GM21528 (cell line): Measurements from ENCODE around the gene GNAI1.
"Not testable (repeated sequence)": the region's sequence is repeated elsewhere in the genome, so short reads cannot be mapped to it uniquely, and the experiment has no call there.

ENCODE experiments used
- ATAC-seq: cut with Tn5 transposase; IDR thresholded peaks from one replicate; pipeline ENCODE4 v1.9.1; 2021; ENCODE audit warnings: mild to moderate bottlenecking, moderate library complexity; ENCODE audit not compliant: unreplicated experiment, low FRiP score

GNAI1 gene

GRCh38 chr7:80154656-80155333 is 20.2 kb downstream of the GNAI1 start:
- ATAC-seq = no peak

DNA sequence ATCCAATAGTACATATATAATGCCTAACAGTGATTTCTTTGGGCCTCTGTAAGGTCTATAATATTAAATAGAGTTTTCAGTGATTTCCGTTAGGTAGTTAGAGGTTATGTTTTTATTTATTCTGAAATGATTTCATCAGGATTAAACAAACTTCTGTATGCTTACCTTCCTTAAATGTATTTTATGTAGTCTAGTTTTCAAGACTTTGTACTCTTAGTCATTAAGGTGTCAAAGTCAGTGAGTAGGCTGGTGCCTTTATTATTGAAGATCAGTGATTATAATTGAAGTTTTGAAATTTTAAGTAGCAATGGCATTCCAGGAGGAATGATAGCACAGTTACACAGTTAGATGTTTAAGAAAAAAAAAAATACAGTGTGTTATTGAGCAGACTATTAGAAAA is 20.7 kb downstream of the GNAI1 start:
- ATAC-seq = no peak

DNA sequence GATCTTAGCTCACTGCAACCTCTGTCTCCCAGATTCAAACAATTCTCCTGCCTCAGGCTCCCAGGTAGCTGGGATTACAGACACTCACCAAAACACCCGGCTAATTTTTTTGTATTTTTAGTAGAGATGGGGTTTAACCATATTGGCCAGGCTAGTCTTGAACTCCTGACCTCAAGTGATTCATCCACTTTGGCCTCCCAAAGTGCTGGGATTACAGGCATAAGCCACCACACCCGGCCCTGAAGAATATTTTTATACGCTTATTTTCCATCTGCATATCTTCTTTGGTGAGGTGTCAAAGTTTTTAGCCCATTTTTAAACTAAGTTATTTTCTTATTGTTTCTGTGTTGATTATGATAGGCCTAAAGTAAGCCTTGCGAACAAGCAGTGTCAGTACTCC is 23.1 kb downstream of the GNAI1 start:
- ATAC-seq = not testable (repeated sequence)

DNA sequence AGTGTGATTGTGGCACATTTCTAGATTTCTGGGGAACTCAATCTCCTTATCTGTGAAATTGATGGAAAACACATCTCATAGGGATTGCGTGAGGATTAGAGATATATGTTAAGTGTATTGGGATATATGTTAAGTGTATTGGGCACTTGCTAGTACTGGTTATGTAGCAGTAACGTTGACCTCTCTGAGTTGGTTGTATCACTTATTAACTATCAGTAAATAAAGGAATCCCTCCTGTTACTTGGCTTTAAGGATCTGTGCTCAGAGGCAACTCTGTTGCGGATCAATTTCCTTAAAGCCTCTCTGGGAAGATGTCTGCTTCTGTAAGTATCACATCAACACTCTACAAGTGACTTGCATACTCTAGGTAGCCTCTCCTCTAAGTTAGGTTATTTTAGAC is 25.2 kb downstream of the GNAI1 start:
- no peak for ATAC-seq

DNA sequence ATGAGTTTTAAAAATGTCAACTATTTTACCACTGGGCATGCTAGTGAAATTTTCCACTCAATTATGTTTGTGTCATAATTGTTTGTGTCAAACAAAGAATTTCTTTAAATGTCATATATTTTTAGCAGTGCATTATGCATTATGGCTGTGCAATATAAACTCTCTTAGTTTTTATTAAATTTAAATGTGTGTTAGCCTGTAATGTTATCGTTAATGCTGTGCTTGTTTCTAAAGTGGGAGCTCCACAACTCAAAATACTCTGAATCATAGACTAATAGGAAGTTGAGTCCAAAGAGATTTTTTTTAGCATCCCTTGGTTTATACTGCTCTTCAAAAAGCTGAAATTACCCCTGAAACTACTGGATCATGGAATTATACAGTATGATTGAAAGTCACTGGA is 26.8 kb downstream of the GNAI1 start:
- no peak for ATAC-seq

- no peak for ATAC-seq
These were observed 30.5 kb downstream of the GNAI1 start for GRCh38 chr7:80165177-80165576.

GRCh38 chr7:80170445-80170844 is 35.8 kb downstream of the GNAI1 start:
- ATAC-seq = no peak

- no peak for ATAC-seq
These were observed 37.8 kb downstream of the GNAI1 start for GRCh38 chr7:80172387-80172786.

DNA sequence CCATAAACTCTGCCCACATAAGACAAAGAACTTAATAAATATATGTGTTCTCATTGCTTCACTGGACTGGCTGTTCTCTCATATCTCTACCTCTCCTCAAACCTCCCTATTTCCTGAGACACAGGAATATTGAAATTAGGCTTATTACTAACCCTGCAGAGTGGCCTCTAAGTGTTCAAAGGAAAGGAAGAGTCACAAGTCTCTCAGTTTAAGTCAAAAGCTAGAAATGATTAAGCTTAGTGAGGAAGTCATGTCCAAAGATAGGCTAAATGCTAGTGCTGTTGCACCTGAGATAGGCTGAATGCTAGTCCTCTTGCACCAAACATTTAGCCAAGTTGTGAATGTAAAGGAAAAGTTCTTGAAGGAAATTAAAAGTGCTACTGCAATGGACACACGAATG is 41.1 kb downstream of the GNAI1 start:
- no peak for ATAC-seq

DNA sequence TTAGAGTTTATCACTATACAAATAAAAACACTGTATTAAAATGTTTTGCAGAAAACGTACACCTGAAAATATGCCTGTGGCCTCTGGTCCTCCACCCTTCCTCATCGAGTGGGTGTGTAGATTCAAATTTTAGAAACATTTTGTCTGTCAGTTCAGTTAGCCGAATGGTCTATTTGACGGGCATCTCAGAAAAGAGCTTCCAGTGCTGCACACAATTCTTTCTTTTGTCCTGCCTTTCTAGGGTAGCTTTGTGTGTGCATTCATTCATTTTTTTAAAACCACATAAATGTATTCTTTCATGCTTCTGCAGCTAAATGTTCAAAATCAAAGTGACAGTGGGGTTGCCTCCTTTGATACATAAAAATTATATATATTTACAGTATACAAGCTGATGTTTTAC is 46.8 kb downstream of the GNAI1 start:
- ATAC-seq = no peak

DNA sequence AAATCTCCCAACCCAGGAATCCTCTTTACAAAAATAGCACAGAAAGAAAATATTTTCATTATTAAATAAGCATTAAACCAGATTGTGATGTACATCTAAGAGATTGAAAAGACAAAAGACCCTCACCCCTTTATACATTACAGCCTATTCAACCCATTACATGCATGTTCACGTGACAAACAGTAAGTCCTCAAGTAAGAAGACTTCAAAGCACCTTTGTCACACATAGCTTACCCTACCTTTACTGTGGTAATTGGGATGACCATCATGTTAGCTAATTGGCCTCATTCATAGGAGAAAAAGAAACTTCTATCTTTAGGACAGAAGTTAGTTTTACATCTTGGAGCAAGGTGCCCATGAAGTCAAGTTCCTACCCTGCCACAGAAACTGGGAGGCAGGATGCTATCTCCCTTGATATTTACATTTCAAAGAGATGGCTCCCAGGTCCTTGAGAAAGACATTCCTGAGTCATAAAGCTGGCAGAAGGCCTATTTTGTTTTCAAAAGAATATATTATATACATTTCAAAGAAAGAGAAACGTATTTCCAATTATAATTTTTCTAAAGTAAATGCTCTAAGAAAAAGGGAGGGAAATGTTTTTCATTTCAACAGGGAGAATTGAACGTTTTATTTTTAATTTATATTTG is 48.1 kb downstream of the GNAI1 start:
- ATAC-seq = no peak

DNA sequence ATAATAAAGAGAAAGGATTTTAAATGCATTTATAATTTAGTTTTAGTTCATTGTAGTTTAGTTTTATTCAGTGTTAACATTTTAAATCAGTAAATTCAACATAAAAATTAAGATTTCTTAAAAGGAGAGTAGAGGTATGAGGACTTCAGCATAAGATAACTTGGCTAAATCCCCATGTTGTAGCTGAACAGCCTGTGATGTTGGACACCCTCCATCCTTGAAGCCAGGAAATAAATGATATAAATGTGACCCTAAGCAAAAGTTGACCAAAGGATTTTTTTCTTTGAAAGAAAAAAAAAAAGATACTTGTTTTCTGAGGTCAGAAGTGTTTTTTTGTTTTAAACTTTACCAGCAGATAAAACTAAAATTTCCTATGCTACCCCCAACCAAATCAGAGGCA is 48.7 kb downstream of the GNAI1 start:
- no peak for ATAC-seq

- ATAC-seq = no peak
These were observed 49.5 kb downstream of the GNAI1 start for GRCh38 chr7:80183900-80184685.

- ATAC-seq = no peak
These were observed 50.1 kb downstream of the GNAI1 start for GRCh38 chr7:80184693-80185092.

- ATAC-seq = no peak
These were observed 50.9 kb downstream of the GNAI1 start for GRCh38 chr7:80185571-80185970.

GRCh38 chr7:80186721-80187120 is 52.1 kb downstream of the GNAI1 start:
- no peak for ATAC-seq

DNA sequence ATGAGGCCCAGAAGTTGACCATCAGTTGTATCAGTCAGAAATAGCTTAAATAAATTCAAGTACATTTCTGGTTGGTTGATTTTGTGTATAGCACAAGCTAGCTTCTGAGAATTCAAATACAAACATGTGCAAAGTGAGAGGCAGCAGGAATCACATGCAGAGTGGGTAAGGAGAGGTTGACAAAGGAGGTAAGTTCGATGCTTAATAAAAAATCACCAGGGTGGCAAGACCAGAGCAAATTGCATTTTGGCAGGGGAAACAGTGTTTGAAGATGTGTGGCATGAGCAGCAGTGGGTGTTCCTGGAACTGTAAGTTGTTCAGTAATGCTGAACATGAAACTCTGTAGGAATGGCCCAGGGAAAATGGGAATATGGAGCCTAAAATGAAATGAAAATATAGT is 52.6 kb downstream of the GNAI1 start:
- no peak for ATAC-seq

- no peak for ATAC-seq
These were observed 53.1 kb downstream of the GNAI1 start for GRCh38 chr7:80187727-80188126.

GRCh38 chr7:80189638-80190037 is 55.0 kb downstream of the GNAI1 start:
- no peak for ATAC-seq

DNA sequence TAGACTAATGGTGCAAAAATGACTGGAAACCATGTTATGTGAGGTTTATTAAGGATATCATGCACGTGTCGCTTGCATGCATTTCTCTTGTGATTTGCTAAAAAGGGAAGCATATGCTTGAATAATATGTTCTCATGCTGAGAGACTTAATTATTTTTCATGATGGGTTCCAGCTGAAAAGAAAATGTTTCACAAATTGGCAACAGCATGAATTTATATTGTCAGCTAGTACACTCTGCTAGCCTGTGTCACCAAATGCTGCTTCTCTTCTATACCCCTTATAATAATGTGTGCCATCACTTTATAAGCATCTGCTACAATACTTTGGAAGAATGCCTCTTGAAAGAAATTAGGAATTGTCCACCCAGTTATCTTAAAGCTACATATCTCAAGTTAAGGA is 63.0 kb downstream of the GNAI1 start:
- ATAC-seq = no peak

GRCh38 chr7:80199051-80199450 is 64.4 kb downstream of the GNAI1 start:
- ATAC-seq = no peak

GRCh38 chr7:80204454-80204853 is 69.8 kb downstream of the GNAI1 start:
- no peak for ATAC-seq
